Breast epithelium (tissue), 3 donors: ENCODE data around the gene GAL3ST3.

Experiments used
- CTCF ChIP-seq, 3 donors: fragments of 450-650 bp; IDR thresholded peaks; one replicate each; pipeline ENCODE4 v1.5.1; 2016 to 2017; ENCODE audit warnings: antibody characterized with exemption in 3 of 3, mild to moderate bottlenecking in 3 of 3, moderate library complexity in 3 of 3
- POLR2A ChIP-seq: fragments of 450-650 bp; IDR thresholded peaks from one replicate; pipeline ENCODE4 v1.6.1; 2016; ENCODE audit warnings: antibody characterized with exemption, mild to moderate bottlenecking, moderate library complexity
- POLR2AphosphoS5 ChIP-seq, 3 donors: sonication (generic); formaldehyde crosslinking; IDR thresholded peaks; one replicate each; pipeline ENCODE4 v1.6.1; 2017; ENCODE audit warnings: antibody characterized with exemption in 3 of 3

DNA sequence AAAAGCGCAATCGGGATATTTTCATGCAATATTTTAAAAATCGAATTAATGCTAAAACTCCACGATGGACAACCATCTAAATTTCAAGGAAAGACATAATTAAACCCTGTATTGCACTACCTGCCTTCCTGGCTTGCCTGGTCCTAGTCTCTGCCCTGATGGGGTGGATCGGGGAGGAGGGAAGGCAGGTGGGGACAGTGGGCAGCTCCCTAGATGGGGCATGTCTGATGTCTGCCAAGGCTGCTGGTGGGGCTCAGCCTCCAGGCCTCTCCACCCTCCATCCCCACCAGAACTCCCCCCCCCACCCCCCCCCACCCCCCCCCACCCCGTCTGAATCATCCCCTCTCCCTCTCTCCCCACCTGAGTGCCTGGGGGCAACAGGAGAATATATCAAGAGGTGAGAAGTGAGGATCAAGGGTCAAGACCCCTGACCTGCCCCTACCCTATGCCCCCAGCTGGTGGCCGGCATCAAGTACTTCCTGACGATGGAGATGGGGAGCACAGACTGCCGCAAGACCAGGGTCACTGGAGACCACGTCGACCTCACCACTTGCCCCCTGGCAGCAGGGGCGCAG is 36.5 kb downstream of the GAL3ST3 start:
- TF ChIP-seq POLR2AphosphoS5 (IDR thresholded peaks at IDR 0.05), result no peak
- no peak for TF ChIP-seq CTCF (IDR thresholded peaks at IDR 0.05)
- TF ChIP-seq POLR2A, result no peak
